Activated T-cell treated with anti-CD3 and anti-CD28 coated beads, Interleukin-2, amount 50 U/mL, for 72 hours (primary cell): ENCODE measurements around the gene KLK14. TPM values are rescaled to one million over a fixed set of nuclear protein-coding genes. Genes with fewer than 3 reads are reported as not detected.
A peak's percentile ranks its signal among the peaks of the same experiment; 100 is the strongest.

Source experiments
- ATAC-seq, 2 donors: fragments of 150-1000 bp; cut with Tn5 transposase; replicated peaks in 1 of 2; 2 replicates each; pipeline ENCODE4 v1.10.0; 2021; ENCODE audit warnings: moderate library complexity in 2 of 2, mild to moderate bottlenecking in 1 of 2
- DNase-seq, 2 donors: peaks; one replicate each; pipeline ENCODE4 v3.0.0; 2021 to 2022; ENCODE audit warnings: mixed read lengths in 1 of 2
- H3K27ac Mint-ChIP-seq: one replicate; pipeline ENCODE4 v1.8.0; 2022; ENCODE audit warnings: mild to moderate bottlenecking, moderate library complexity, mixed read lengths
- H3K27me3 Mint-ChIP-seq: one replicate; pipeline ENCODE4 v1.8.0; 2022; ENCODE audit warnings: low read depth, mixed read lengths
- H3K36me3 Mint-ChIP-seq, 2 donors: one replicate each; pipeline ENCODE4 v1.8.0; 2022; ENCODE audit warnings: mixed read lengths in 2 of 2, mild to moderate bottlenecking in 1 of 2; ENCODE audit not compliant: insufficient read depth in 2 of 2
- H3K4me1 Mint-ChIP-seq: one replicate; pipeline ENCODE4 v1.8.0; 2022; ENCODE audit warnings: low read depth, mixed read lengths
- H3K4me3 Mint-ChIP-seq, 2 donors: one replicate each; pipeline ENCODE4 v1.8.0; 2022; ENCODE audit warnings: mild to moderate bottlenecking in 2 of 2, mixed read lengths in 2 of 2, moderate library complexity in 2 of 2
- H3K9me3 Mint-ChIP-seq, 2 donors: one replicate each; pipeline ENCODE4 v1.8.0; 2022; ENCODE audit warnings: mixed read lengths in 2 of 2
- total RNA-seq, 2 donors: library from RNA; stranded (reverse); gene quantifications; one replicate each; pipeline ENCODE4 v1.2.3, GENCODE V29; 2022

Gene KLK14
- total RNA-seq, 2 donors from 2014 or later = 0.69 to 1.2 TPM

DNA sequence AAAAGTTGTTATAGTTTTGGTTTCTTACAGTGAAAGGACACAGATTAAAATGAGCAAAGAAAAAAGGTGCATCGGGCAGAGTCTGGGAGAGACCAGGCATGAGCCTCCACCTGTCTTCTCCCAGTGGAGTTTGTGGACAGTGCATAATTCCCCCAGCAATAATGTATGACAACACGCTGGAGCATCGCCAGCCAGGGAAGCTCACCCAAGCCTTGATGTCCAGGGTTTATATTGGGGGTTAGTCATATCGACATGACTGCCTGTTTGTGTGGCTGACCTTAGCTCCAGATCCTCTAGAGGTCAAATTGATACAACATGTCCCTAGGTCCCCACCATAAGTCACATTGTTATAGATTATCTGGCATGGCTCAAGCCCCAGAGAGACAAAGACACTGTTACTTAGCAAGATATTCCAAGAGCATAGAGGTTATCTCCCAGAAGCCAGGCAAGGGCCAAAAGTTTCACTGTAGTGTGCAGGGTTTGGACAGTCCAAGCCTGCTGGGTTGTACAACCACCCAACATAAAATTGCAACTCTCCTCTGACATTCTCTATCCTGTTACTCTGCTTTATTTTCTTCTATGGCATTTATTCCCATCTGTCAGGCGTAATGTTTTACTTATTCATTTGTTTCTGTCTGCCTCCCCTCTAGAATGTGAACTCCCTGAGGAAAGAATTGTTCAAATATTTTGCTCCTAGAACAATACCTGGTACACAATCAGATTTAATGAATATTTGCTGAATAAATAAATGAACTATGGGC lies 12.2 kb downstream of the KLK14 start:
- no peak overlapping the region for H3K27ac Mint-ChIP-seq
- no peak overlapping the region for H3K4me3 Mint-ChIP-seq
- H3K27me3 Mint-ChIP-seq = peaks cover 43% of the 10 kb centered on the region
- peaks cover 0 to 8% of the 10 kb centered on the region in 2 donors for H3K36me3 Mint-ChIP-seq
- no peak for DNase-seq
- no peak for ATAC-seq
- H3K4me1 Mint-ChIP-seq = no peaks in the 10 kb centered on the region
- peaks cover 3 to 4% of the 10 kb centered on the region in 2 donors for H3K9me3 Mint-ChIP-seq

DNA sequence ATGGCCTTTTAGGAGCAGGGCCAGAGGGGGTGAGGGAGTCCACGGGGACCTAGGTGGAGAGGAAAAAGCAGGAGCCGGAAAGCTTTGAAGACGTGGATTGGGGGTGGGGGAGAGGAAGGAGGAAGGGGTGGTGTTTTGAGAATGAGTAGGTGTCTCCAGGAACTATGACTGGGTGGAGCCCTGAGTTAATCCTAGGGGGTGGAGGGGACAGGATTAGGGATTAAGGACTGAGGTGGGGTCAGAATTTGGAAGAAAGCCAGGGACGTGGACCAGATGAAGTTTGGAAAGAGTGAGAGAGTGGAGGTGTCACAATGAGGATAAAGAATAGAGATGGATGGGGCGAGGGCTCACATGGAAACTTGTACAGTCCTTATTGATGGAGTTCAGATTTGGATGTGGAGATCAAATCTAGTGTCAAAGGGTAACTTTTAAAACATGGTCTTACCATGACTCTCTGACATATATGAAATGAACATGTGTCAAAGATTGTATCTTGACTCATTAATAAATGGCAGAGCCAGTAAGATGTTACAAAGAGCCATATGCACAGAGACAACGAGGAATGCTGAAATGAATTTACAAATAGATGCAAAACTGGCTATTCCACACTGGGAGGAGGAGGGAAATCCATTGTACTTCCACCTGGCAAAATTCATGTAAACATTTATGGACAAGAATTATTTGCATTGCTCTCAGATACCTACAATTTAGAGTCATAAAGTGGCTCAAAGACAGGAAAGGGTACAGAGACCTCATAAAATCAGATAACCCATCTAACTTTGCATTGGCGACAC lies 16.1 kb downstream of the KLK14 start:
- Mint-ChIP-seq H3K27me3 (peaks cover 45% of the 10 kb centered on the region), H3K27ac (no peak overlapping the region), H3K4me3 (no peak overlapping the region), H3K9me3 (peaks cover 2 to 4% of the 10 kb centered on the region in 2 donors), H3K36me3 (peaks cover 0 to 2% of the 10 kb centered on the region in 2 donors), H3K4me1 (no peaks in the 10 kb centered on the region)
- ATAC-seq (no peak), DNase-seq (no peak)

DNA sequence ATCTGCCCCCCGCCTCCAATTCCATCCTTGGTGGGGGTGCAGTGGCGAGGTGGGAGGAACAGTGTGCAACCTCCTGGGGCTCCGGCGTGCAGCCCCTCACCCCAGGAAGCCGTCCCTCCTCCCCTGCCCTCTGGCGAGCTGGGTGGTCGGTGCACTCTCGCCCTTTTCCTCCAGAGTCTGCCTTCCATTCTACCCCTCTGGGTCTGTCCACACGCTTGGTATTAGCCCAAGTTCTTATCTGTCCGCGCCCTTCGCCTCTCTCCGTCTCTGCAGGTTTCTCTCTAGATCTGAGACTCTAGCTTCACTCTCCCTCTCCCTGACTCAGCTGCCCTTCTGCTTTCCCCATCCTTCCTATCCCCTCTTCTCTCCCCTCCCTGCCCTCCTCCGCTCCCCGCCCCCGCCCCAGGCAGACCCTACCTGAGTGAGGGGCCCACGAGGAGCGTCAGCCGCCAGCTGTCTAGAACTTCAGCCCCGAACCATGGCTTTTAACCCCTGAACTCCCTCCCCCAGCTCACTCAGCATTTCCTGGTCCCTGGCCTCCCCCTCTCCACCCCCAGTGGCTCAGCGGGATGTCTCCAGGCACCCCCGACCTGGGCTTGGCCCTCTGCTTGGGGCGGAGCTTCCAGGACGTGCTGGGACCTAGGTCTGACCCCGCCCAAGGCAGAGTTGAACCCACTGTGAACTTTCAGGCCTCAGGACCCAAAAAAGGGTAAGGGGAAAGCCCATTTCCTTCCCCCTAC lies 17.3 kb downstream of the KLK14 start:
- Mint-ChIP-seq H3K9me3 (peaks cover 6 to 7% of the 10 kb centered on the region in 2 donors), H3K4me3 (peak overlapping the region; percentile 41 to 62), H3K4me1 (no peaks in the 10 kb centered on the region), H3K36me3 (peaks cover 0 to 2% of the 10 kb centered on the region in 2 donors), H3K27ac (no peak overlapping the region), H3K27me3 (peaks cover 57% of the 10 kb centered on the region)
- DNase-seq = no peak
- no peak for ATAC-seq

DNA sequence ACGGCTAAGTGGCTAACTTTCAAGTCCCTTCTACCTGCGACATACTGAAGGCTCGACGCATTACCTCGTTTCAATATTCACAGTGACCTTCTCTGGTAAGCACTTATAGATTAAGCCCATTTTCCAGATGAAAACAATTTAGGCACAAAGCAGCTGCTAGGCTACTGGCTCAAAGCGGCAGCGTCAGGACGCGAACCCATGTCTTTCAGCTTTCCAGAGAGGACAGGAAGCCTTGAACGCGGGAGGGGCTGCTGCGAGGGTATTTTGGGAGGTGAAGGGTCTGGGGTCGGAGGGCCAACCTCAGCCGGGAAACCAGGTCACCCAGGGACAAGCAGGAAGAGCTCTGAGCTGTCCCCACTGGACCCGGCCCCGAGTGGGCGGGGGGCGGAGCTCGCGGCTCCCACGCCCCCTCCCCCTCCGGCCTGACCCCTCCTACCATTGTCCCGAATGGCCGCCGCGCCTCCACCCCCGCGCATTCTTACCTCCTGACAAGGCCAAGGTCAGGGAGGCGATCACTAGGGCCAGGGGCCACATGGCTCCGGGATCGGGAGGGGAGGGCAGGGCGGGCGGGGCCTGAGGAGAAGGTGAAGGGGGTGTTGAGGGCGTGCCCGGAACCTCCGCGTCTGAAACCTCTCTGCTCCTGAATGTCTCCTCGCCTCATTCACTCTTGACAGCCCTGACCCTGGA lies 18.0 kb downstream of the KLK14 start, which contains the start of gene KLK13:
Gene KLK13 (minus strand): TSS at position 559 of the 687 bp plus-strand sequence. CDS start 25 bp downstream, at position 534.
- Mint-ChIP-seq H3K27me3 (peaks cover 61% of the 10 kb centered on the region), H3K9me3 (peaks cover 6 to 7% of the 10 kb centered on the region in 2 donors), H3K36me3 (peaks cover 0 to 2% of the 10 kb centered on the region in 2 donors), H3K4me1 (no peaks in the 10 kb centered on the region), H3K4me3 (peak within 1 kb of the TSS; percentile 41 to 62), H3K27ac (no peak within 1 kb of the TSS)
- ATAC-seq = peak in 1 of 2 donors; percentile 32
- DNase-seq = peak in 1 of 2 donors; percentile 3

DNA sequence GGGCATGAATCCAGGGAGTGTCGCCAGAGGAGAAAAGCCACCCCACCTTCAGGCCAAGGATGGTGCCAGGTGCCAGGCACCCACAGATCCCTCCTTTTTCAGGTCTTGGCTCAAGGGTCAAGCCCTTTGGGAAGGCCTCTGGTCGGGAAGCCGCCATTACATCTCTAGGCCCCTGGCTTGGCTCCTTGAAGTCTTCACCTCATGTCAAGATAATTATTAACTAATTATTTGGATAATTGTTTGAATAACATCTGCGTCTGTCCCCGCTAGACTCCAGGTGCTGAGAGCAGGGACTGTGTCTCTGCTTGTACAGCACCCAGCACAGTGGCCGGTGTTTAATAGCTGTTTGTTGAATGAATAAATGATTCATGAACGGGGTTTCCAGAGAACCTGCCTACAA lies 19.0 kb downstream of the KLK14 start:
- Mint-ChIP-seq H3K4me1 (no peaks in the 10 kb centered on the region), H3K27me3 (peaks cover 64% of the 10 kb centered on the region), H3K27ac (no peak overlapping the region), H3K9me3 (peaks cover 6 to 7% of the 10 kb centered on the region in 2 donors), H3K36me3 (peaks cover 0 to 2% of the 10 kb centered on the region in 2 donors), H3K4me3 (no peak overlapping the region)
- DNase-seq (no peak), ATAC-seq (no peak)

DNA sequence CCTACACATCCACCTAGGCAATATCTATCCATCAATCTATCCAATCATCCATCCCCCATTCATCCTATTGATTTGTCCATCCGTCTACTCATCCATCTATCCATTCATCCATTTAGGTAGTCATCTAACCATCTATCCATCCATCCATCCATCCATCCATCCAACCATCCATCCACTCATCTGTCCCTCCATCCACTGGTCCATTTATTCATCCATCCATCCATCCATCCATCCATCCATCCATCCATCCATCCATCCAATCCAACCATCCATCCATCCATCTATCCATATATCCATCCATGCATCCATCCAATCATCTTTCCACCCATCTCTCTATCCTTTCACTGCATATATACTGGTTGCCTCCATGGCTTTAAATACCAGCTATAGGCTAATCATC lies 21.7 kb downstream of the KLK14 start:
- no peak for ATAC-seq
- peaks cover 2 to 4% of the 10 kb centered on the region in 2 donors for H3K9me3 Mint-ChIP-seq
- no peaks in the 10 kb centered on the region for H3K4me1 Mint-ChIP-seq
- H3K36me3 Mint-ChIP-seq = peaks cover 0 to 2% of the 10 kb centered on the region in 2 donors
- peaks cover 60% of the 10 kb centered on the region for H3K27me3 Mint-ChIP-seq
- no peak for DNase-seq
- no peak overlapping the region for H3K4me3 Mint-ChIP-seq
- H3K27ac Mint-ChIP-seq = no peak overlapping the region

DNA sequence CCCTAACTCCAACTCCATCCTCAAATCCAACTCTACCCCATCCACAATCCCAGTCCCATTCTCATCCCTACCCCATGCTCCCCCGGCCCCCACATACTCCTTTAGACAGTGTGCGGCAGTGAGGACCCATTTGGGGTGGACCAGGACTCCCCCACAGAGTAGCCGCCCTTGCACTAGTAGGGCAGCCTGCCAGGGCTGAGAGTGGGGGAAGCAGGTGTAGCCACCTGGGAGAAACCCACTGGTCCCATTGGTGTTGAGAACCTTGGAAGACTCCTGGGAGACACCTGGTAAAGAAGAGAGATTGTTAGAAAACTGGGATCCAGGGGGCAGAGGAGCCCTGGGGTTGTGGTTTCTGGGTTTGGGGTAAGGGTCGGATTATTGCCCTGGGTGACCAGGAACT lies 22.4 kb downstream of the KLK14 start:
- DNase-seq (no peak), ATAC-seq (no peak)
- Mint-ChIP-seq H3K4me3 (no peak overlapping the region), H3K27me3 (peaks cover 61% of the 10 kb centered on the region), H3K9me3 (peaks cover 2 to 4% of the 10 kb centered on the region in 2 donors), H3K4me1 (no peaks in the 10 kb centered on the region), H3K36me3 (peaks cover 0 to 1% of the 10 kb centered on the region in 2 donors), H3K27ac (no peak overlapping the region)

DNA sequence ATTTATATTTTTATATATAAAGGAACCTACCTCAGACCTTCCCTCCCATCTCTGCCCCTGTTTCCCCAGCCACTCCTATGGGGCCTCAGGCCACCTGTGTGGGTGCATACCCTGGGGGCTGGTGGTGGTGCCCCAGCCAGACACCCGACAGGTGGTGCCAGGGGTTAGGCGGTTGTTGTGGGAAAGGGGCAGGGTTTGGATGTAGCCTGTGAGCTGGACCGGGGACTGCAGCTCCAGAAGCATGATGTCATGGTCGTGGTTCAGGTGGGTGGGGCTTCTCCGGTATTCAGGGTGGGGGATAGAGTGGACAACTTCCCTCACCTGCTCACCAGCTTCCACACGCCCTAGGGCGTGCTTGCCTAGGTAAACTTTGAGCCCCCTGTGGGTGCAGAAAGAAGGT lies 23.0 kb downstream of the KLK14 start:
- Mint-ChIP-seq H3K27ac (no peak overlapping the region), H3K9me3 (peaks cover 2 to 4% of the 10 kb centered on the region in 2 donors), H3K4me1 (no peaks in the 10 kb centered on the region), H3K36me3 (no peaks in the 10 kb centered on the region), H3K27me3 (peaks cover 67% of the 10 kb centered on the region), H3K4me3 (no peak overlapping the region)
- DNase-seq (no peak), ATAC-seq (no peak)

DNA sequence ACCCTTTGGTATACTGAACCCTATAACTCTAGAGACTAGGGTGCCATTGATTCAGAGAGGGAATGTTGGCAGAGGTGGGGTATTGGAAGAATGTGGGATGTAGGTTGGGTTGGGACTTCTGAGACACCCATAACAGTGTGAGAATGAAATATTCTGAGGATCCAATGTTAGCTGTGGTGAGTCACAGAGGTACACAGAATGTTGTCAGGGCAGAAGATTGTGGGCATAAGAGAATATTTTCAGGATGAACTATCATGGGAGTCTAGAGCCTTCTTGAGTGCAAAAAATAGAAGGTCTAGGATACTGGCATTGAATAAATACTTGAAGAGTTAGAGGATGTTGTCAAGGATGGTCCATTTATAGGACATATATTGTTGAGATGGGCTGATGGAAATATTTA lies 26.8 kb downstream of the KLK14 start:
- DNase-seq (no peak), ATAC-seq (no peak)
- Mint-ChIP-seq H3K4me1 (no peaks in the 10 kb centered on the region), H3K27ac (no peak overlapping the region), H3K36me3 (no peaks in the 10 kb centered on the region), H3K9me3 (no peaks in the 10 kb centered on the region), H3K4me3 (no peak overlapping the region), H3K27me3 (peaks cover 57% of the 10 kb centered on the region)

DNA sequence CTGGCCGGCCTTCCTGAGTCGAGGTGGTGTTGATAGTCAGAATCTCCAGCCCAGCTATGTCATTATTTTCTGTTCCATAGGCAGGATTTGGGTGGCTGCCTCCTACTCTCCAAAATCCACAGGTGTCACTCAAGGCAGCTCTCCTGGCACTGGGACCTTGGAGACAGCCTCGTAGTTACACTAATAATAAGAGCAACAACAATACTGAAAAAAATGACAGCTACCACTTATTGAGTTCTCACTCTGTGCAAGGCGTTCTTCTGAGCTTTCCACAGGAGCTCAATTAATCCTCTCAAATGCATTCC lies 35.7 kb downstream of the KLK14 start:
- Mint-ChIP-seq H3K27me3 (peaks cover 15% of the 10 kb centered on the region), H3K4me3 (no peak overlapping the region), H3K9me3 (peaks cover 0 to 2% of the 10 kb centered on the region in 2 donors), H3K4me1 (no peaks in the 10 kb centered on the region), H3K36me3 (peaks cover 0 to 2% of the 10 kb centered on the region in 2 donors), H3K27ac (no peak overlapping the region)
- no peak for DNase-seq
- ATAC-seq = no peak

DNA sequence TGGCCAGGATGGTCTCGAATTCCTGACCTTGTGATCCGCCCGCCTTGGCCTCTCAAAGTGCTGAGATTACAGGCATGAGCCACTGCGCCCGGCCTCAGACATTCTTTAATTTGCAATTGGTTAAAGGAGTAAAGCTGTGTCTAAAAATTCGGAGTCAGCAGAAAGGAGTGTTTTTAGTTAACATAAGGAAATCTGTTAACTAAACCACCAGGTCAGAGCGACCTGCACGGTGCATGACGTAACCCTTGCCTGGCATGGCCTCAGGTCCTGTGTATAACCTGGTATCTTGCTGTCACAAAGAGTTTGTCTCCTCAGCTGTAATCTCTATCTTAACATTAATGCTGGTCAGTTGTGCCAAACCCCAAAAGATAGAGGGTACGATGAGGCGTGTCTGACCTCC lies 38.4 kb downstream of the KLK14 start:
- Mint-ChIP-seq H3K27me3 (peaks cover 14% of the 10 kb centered on the region), H3K9me3 (no peaks in the 10 kb centered on the region), H3K4me1 (no peaks in the 10 kb centered on the region), H3K4me3 (no peak overlapping the region), H3K36me3 (no peaks in the 10 kb centered on the region), H3K27ac (no peak overlapping the region)
- no peak for ATAC-seq
- no peak for DNase-seq

DNA sequence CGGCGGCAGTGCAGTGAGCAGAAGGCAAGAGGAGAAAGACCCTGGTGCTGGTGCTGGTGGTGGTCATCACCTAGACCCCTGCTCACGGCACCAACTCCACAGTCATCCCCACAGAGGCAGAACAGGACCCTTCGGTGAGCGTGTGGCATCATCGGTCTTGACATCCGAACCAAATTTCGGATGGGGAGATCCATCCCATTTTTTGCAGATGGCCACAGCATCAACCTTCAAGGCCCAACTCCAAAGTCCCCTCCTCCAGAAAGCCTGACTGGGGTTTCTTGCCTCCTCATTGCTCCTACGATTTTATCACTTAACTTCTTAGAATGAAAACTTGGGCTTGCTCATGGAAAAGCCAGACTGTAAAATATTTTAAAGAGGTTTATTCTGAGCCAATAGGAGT lies 39.2 kb downstream of the KLK14 start:
- H3K9me3 Mint-ChIP-seq = no peaks in the 10 kb centered on the region
- no peaks in the 10 kb centered on the region for H3K4me1 Mint-ChIP-seq
- no peak overlapping the region for H3K4me3 Mint-ChIP-seq
- DNase-seq = no peak
- no peak overlapping the region for H3K27ac Mint-ChIP-seq
- ATAC-seq = no peak
- H3K36me3 Mint-ChIP-seq = no peaks in the 10 kb centered on the region
- peaks cover 6% of the 10 kb centered on the region for H3K27me3 Mint-ChIP-seq
